GM12865 (cell line): Measurements from ENCODE around the gene BEX3.
A peak's percentile ranks its signal among the peaks of the same experiment; 100 is the strongest.
"Not testable (repeated sequence)": the region's sequence is repeated elsewhere in the genome, so short reads cannot be mapped to it uniquely, and the experiment has no call there.

Experiments
- DNase-seq: peaks from one replicate; pipeline ENCODE4 v3.0.0; 2010; ENCODE audit warnings: low read depth
- H3K4me3 ChIP-seq: 2 replicates; pipeline ENCODE4 v1.5.1; 2011; ENCODE audit warnings: mild to moderate bottlenecking, low read depth, low read length, control low read depth
- CTCF ChIP-seq: IDR thresholded peaks from 2 replicates; pipeline ENCODE4 v1.5.1; 2011; ENCODE audit warnings: low read length, control low read depth, low read depth, inconsistent platforms; ENCODE audit not compliant: insufficient read depth; ENCODE audit errors: missing control alignments

The BEX3 gene

GRCh38 chrX:103376979-103377324 is 614 bp downstream of the BEX3 start:
- peak overlapping the region; percentile 47 for H3K4me3 ChIP-seq
- no peak for TF ChIP-seq CTCF
- DNase-seq, result peak; percentile 1

GRCh38 chrX:103378990-103379389 is 2.7 kb downstream of the BEX3 start:
- no peak for TF ChIP-seq CTCF
- no peak for DNase-seq
- no peak overlapping the region for H3K4me3 ChIP-seq

- no peak overlapping the region for H3K4me3 ChIP-seq
- no peak for DNase-seq
- no peak for TF ChIP-seq CTCF
Measured at GRCh38 chrX:103382877-103383276, 6.5 kb downstream of the BEX3 start.

GRCh38 chrX:103384672-103385071 is 8.3 kb downstream of the BEX3 start:
- no peak for TF ChIP-seq CTCF
- DNase-seq, result no peak
- no peak overlapping the region for H3K4me3 ChIP-seq

GRCh38 chrX:103385283-103385830 is 9.0 kb downstream of the BEX3 start:
- DNase-seq, H3K4me3 ChIP-seq: not testable (repeated sequence)

GRCh38 chrX:103386332-103386731 is 10.0 kb downstream of the BEX3 start:
- no peak overlapping the region for H3K4me3 ChIP-seq
- TF ChIP-seq CTCF, result no peak
- no peak for DNase-seq

- no peak overlapping the region for H3K4me3 ChIP-seq
- TF ChIP-seq CTCF, result no peak
- no peak for DNase-seq
Measured at GRCh38 chrX:103393487-103393886, 17.1 kb downstream of the BEX3 start.
